Amniotic epithelial cell (primary cell): ENCODE results near the gene WDR83.
"Not testable (repeated sequence)": the region's sequence is repeated elsewhere in the genome, so short reads cannot be mapped to it uniquely, and the experiment has no call there.

Experiments
- DNase-seq: peaks from one replicate; pipeline ENCODE4 v3.0.0-alpha.2; 2010; ENCODE audit warnings: low read depth

The WDR83 gene

GRCh38 chr19:12687496-12688196 lies 21.0 kb downstream of the WDR83 start, which contains the start of gene GNG14:
Gene GNG14 (plus strand): TSS chr19:12687998. CDS start chr19:12688049, 51 bp downstream.
- DNase-seq, result no peak

GRCh38 chr19:12689012-12689411 lies 22.4 kb downstream of the WDR83 start:
- DNase-seq, result no peak

- no peak for DNase-seq
Observed at GRCh38 chr19:12689581-12690216, 23.1 kb downstream of the WDR83 start.

GRCh38 chr19:12692960-12693359 lies 26.4 kb downstream of the WDR83 start:
- DNase-seq, result no peak

GRCh38 chr19:12694641-12695040 lies 28.0 kb downstream of the WDR83 start:
- DNase-seq, result no peak

GRCh38 chr19:12695096-12695495 lies 28.5 kb downstream of the WDR83 start:
- no peak for DNase-seq

- DNase-seq, result no peak
Observed at GRCh38 chr19:12695514-12695913, 28.9 kb downstream of the WDR83 start.

GRCh38 chr19:12695997-12696365 lies 29.4 kb downstream of the WDR83 start:
- no peak for DNase-seq

- DNase-seq, result peak; percentile 93
Observed at GRCh38 chr19:12696366-12697335, 30.0 kb downstream of the WDR83 start, which contains the start of gene FBXW9. Gene FBXW9 (minus strand): TSS chr19:12696631. CDS start chr19:12696581, 50 bp downstream.

GRCh38 chr19:12697425-12697824 lies 30.8 kb downstream of the WDR83 start:
- not testable (repeated sequence) for DNase-seq

GRCh38 chr19:12698138-12698537 lies 31.5 kb downstream of the WDR83 start:
- no peak for DNase-seq

- DNase-seq, result no peak
Observed at GRCh38 chr19:12701596-12702282, 35.1 kb downstream of the WDR83 start.

GRCh38 chr19:12703046-12703445 lies 36.4 kb downstream of the WDR83 start:
- peak; percentile 49 for DNase-seq

GRCh38 chr19:12705169-12705568 lies 38.6 kb downstream of the WDR83 start:
- no peak for DNase-seq

- no peak for DNase-seq
Observed at GRCh38 chr19:12705654-12706331, 39.2 kb downstream of the WDR83 start.

- no peak for DNase-seq
Observed at GRCh38 chr19:12706332-12706718, 39.7 kb downstream of the WDR83 start.

GRCh38 chr19:12708641-12709040 lies 42.0 kb downstream of the WDR83 start:
- DNase-seq, result no peak

GRCh38 chr19:12711187-12711586 lies 44.6 kb downstream of the WDR83 start:
- no peak for DNase-seq

GRCh38 chr19:12712077-12712476 lies 45.5 kb downstream of the WDR83 start:
- DNase-seq, result not testable (repeated sequence)

GRCh38 chr19:12713304-12713703 lies 46.7 kb downstream of the WDR83 start:
- not testable (repeated sequence) for DNase-seq

- DNase-seq, result no peak
Observed at GRCh38 chr19:12715102-12715501, 48.5 kb downstream of the WDR83 start.
